OCI-LY1 (cell line): Measurements from ENCODE around the gene PPP2R5C.

Experiments used
- H2AFZ ChIP-seq: fragments of 200-600 bp; sonication (generic), shearing (Covaris generic); 2 replicates; pipeline ENCODE4 v1.6.0; 2014; ENCODE audit warnings: antibody characterized with exemption, mild to moderate bottlenecking, low read length
- H3F3A ChIP-seq: fragments of 200-600 bp; sonication (generic), shearing (Covaris generic); 2 replicates; pipeline ENCODE4 v1.6.0; 2014; ENCODE audit warnings: mild to moderate bottlenecking, antibody characterized with exemption, low read length, moderate library complexity; ENCODE audit not compliant: insufficient read depth
- H3K27ac ChIP-seq: fragments of 200-600 bp; sonication (generic); 2 replicates; pipeline ENCODE4 v1.5.1; 2014; ENCODE audit warnings: low read length, mixed run types, mild to moderate bottlenecking, low read depth; ENCODE audit not compliant: poor library complexity, severe bottlenecking
- H3K27me3 ChIP-seq: fragments of 200-600 bp; sonication (generic); 2 replicates; pipeline ENCODE4 v1.6.0; 2014; ENCODE audit warnings: antibody characterized with exemption, mild to moderate bottlenecking, low read length, moderate library complexity; ENCODE audit not compliant: insufficient read depth
- H3K36me3 ChIP-seq: fragments of 200-600 bp; sonication (generic); 2 replicates; pipeline ENCODE4 v1.6.1; 2014; ENCODE audit warnings: mild to moderate bottlenecking, antibody characterized with exemption, low read length, moderate library complexity, mixed read lengths; ENCODE audit not compliant: insufficient read depth
- H3K4me1 ChIP-seq: fragments of 200-600 bp; sonication (generic); 2 replicates; pipeline ENCODE4 v1.5.1; 2014; ENCODE audit warnings: mild to moderate bottlenecking, low read length, moderate library complexity; ENCODE audit not compliant: insufficient read depth, severe bottlenecking
- H3K4me2 ChIP-seq: fragments of 200-600 bp; sonication (generic), shearing (Covaris generic); 2 replicates; pipeline ENCODE4 v1.6.1; 2014; ENCODE audit warnings: low read length
- H3K4me3 ChIP-seq: fragments of 200-600 bp; sonication (generic); 2 replicates; pipeline ENCODE4 v1.5.1; 2014; ENCODE audit warnings: low read length, low read depth, mild to moderate bottlenecking, mixed read lengths; ENCODE audit not compliant: poor library complexity, severe bottlenecking
- H3K79me2 ChIP-seq: fragments of 200-600 bp; shearing (Covaris generic); 2 replicates; pipeline ENCODE4 v1.6.1; 2016; ENCODE audit warnings: mixed run types, low read length, mixed read lengths; ENCODE audit not compliant: insufficient read depth
- H3K9ac ChIP-seq: fragments of 200-600 bp; sonication (generic), shearing (Covaris generic); 2 replicates; pipeline ENCODE4 v1.6.1; 2014; ENCODE audit warnings: mild to moderate bottlenecking, low read length, mixed read lengths
- H3K9me2 ChIP-seq: fragments of 200-600 bp; sonication (generic), shearing (Covaris generic); 2 replicates; pipeline ENCODE4 v1.6.1; 2014; ENCODE audit warnings: low read depth, mild to moderate bottlenecking, low read length, mixed read lengths
- H3K9me3 ChIP-seq: fragments of 200-600 bp; shearing (Covaris generic); 2 replicates; pipeline ENCODE4 v1.6.1; 2014; ENCODE audit warnings: low read length, mixed read lengths
- H4K20me1 ChIP-seq: fragments of 200-600 bp; sonication (generic), shearing (Covaris generic); 2 replicates; pipeline ENCODE4 v1.6.0; 2016; ENCODE audit warnings: mild to moderate bottlenecking, low read length; ENCODE audit not compliant: insufficient read depth
- CTCF ChIP-seq: fragments of 200-600 bp; sonication (generic), shearing (Covaris generic); IDR thresholded peaks from 2 replicates; pipeline ENCODE4 v1.5.1; 2017; ENCODE audit warnings: mild to moderate bottlenecking, antibody characterized with exemption, low read length, moderate library complexity, mixed read lengths
- EZH2 ChIP-seq: fragments of 200-600 bp; sonication (generic), shearing (Covaris generic); IDR thresholded peaks from 2 replicates; pipeline ENCODE4 v1.8.0; 2017; ENCODE audit warnings: borderline replicate concordance, mixed run types, mild to moderate bottlenecking, antibody characterized with exemption, low read length, moderate library complexity, mixed read lengths

PPP2R5C gene

GRCh38 chr14:101855958-101856357, 94.4 kb downstream of the PPP2R5C start:
- H3K4me2 ChIP-seq, result no peak overlapping the region
- peaks cover 51% of the 10 kb centered on the region for H3K36me3 ChIP-seq
- no peak overlapping the region for H3K9ac ChIP-seq

GRCh38 chr14:101856536-101856935, 95.0 kb downstream of the PPP2R5C start:
- Histone ChIP-seq H3K9me2 (no peaks in the 10 kb centered on the region), H3K36me3 (peaks cover 56% of the 10 kb centered on the region), H2AFZ (no peak overlapping the region), H3K4me2 (no peak overlapping the region), H3K27me3 (no peaks in the 10 kb centered on the region), H3K9me3 (no peaks in the 10 kb centered on the region), H3K79me2 (peaks cover 67% of the 10 kb centered on the region), H3K9ac (no peak overlapping the region), H3K27ac (no peak overlapping the region), H3K4me1 (peaks cover 45% of the 10 kb centered on the region), H3K4me3 (no peak overlapping the region), H4K20me1 (no peaks in the 10 kb centered on the region; the same call in 1 of the 2 replicates), H3F3A (no peaks in the 10 kb centered on the region)
- TF ChIP-seq EZH2 (no peak), CTCF (no peak)

More at GRCh38 chr14:101855958-101856357, 94.4 kb downstream of the PPP2R5C start:
- Histone ChIP-seq H3K27ac (peak overlapping the region; percentile 26), H3K9me2 (no peaks in the 10 kb centered on the region), H3K27me3 (no peaks in the 10 kb centered on the region), H3K9me3 (no peaks in the 10 kb centered on the region), H3F3A (no peaks in the 10 kb centered on the region), H3K4me1 (peaks cover 50% of the 10 kb centered on the region), H3K79me2 (peaks cover 69% of the 10 kb centered on the region), H2AFZ (no peak overlapping the region), H4K20me1 (no peaks in the 10 kb centered on the region; the same call in 1 of the 2 replicates), H3K4me3 (no peak overlapping the region)
- TF ChIP-seq CTCF, result no peak

GRCh38 chr14:101857226-101857625, 95.7 kb downstream of the PPP2R5C start:
- Histone ChIP-seq H3K27me3 (no peaks in the 10 kb centered on the region), H3K27ac (no peak overlapping the region), H3F3A (no peaks in the 10 kb centered on the region), H3K9ac (no peak overlapping the region), H3K79me2 (peaks cover 62% of the 10 kb centered on the region), H3K4me2 (no peak overlapping the region), H3K36me3 (peaks cover 63% of the 10 kb centered on the region), H3K9me2 (no peaks in the 10 kb centered on the region), H3K4me3 (no peak overlapping the region), H3K9me3 (no peaks in the 10 kb centered on the region), H3K4me1 (peaks cover 38% of the 10 kb centered on the region), H4K20me1 (no peaks in the 10 kb centered on the region; the same call in 1 of the 2 replicates), H2AFZ (no peak overlapping the region)
- TF ChIP-seq CTCF (no peak), EZH2 (no peak)
